Chondrocyte (in vitro differentiated cells): ENCODE measurements around the gene CEP164. TPM values are rescaled to one million over a fixed set of nuclear protein-coding genes. Genes with fewer than 3 reads are reported as not detected.
"Not testable (repeated sequence)": the region's sequence is repeated elsewhere in the genome, so short reads cannot be mapped to it uniquely, and the experiment has no call there.

Source experiments
- DNase-seq: peaks from one replicate; pipeline ENCODE4 v3.0.0; 2021; ENCODE audit warnings: mixed read lengths, low spot score
- H3K27ac Mint-ChIP-seq: one replicate; pipeline ENCODE4 v1.8.0; 2021; ENCODE audit warnings: mild to moderate bottlenecking, moderate library complexity, mixed read lengths; ENCODE audit not compliant: unreplicated experiment
- H3K27me3 Mint-ChIP-seq: 2 replicates; pipeline ENCODE4 v1.8.0; 2021; ENCODE audit warnings: low read depth, mixed read lengths
- H3K36me3 Mint-ChIP-seq: 2 replicates; pipeline ENCODE4 v1.8.0; 2021; ENCODE audit warnings: low read depth, mixed read lengths
- H3K4me1 Mint-ChIP-seq: 2 replicates; pipeline ENCODE4 v1.8.0; 2021; ENCODE audit warnings: low read depth, mild to moderate bottlenecking, mixed read lengths
- H3K4me3 Mint-ChIP-seq: one replicate; pipeline ENCODE4 v1.8.0; 2021; ENCODE audit warnings: mild to moderate bottlenecking, moderate library complexity, mixed read lengths; ENCODE audit not compliant: unreplicated experiment
- H3K9me3 Mint-ChIP-seq: 2 replicates; pipeline ENCODE4 v1.8.0; 2021; ENCODE audit warnings: low read depth, mixed read lengths
- CTCF ChIP-seq: fragments of 200-600 bp; sonication (generic); IDR thresholded peaks from 2 replicates; pipeline ENCODE4 v1.5.0; 2021; ENCODE audit warnings: antibody characterized with exemption, mild to moderate bottlenecking, moderate library complexity
- total RNA-seq: library from RNA; stranded (reverse); gene quantifications from 3 replicates; pipeline ENCODE4 v1.2.1, GENCODE V29; 2021

The CEP164 gene
- total RNA-seq, 1 donor from 2014 or later = 29.2 TPM

- no peak for DNase-seq
- Mint-ChIP-seq H3K9me3 (peaks cover 18% of the 10 kb centered on the region), H3K36me3 (peaks cover 7% of the 10 kb centered on the region), H3K27me3 (peaks cover 12% of the 10 kb centered on the region), H3K27ac (no peak overlapping the region), H3K4me1 (no peaks in the 10 kb centered on the region), H3K4me3 (no peak overlapping the region)
- TF ChIP-seq CTCF = no peak
Measured at GRCh38 chr11:117453886-117454563, 126.4 kb downstream of the CEP164 start.

GRCh38 chr11:117454564-117454917 lies 126.9 kb downstream of the CEP164 start:
- peaks cover 9% of the 10 kb centered on the region for H3K27me3 Mint-ChIP-seq
- DNase-seq = no peak
- no peak overlapping the region for H3K4me3 Mint-ChIP-seq
- H3K36me3 Mint-ChIP-seq = peaks cover 7% of the 10 kb centered on the region
- no peaks in the 10 kb centered on the region for H3K4me1 Mint-ChIP-seq
- H3K27ac Mint-ChIP-seq = no peak overlapping the region
- H3K9me3 Mint-ChIP-seq = peaks cover 18% of the 10 kb centered on the region
- no peak for TF ChIP-seq CTCF

- H3K27me3 Mint-ChIP-seq = peaks cover 9% of the 10 kb centered on the region
- H3K4me3 Mint-ChIP-seq = no peak overlapping the region
- H3K36me3 Mint-ChIP-seq = peaks cover 7% of the 10 kb centered on the region
- H3K9me3 Mint-ChIP-seq = peaks cover 18% of the 10 kb centered on the region
- TF ChIP-seq CTCF = no peak
- DNase-seq = no peak
- H3K4me1 Mint-ChIP-seq = no peaks in the 10 kb centered on the region
- no peak overlapping the region for H3K27ac Mint-ChIP-seq
Measured at GRCh38 chr11:117456027-117456720, 128.5 kb downstream of the CEP164 start.

GRCh38 chr11:117456721-117457029 lies 129.0 kb downstream of the CEP164 start:
- H3K4me1 Mint-ChIP-seq, DNase-seq, H3K36me3 Mint-ChIP-seq, H3K27ac Mint-ChIP-seq, H3K4me3 Mint-ChIP-seq: not testable (repeated sequence)
- H3K9me3 Mint-ChIP-seq = peaks cover 18% of the 10 kb centered on the region
- H3K27me3 Mint-ChIP-seq = peaks cover 12% of the 10 kb centered on the region

GRCh38 chr11:117457031-117457785 lies 129.6 kb downstream of the CEP164 start:
- peaks cover 7% of the 10 kb centered on the region for H3K36me3 Mint-ChIP-seq
- no peak for TF ChIP-seq CTCF
- H3K27ac Mint-ChIP-seq = no peak overlapping the region
- DNase-seq = no peak
- H3K4me1 Mint-ChIP-seq = no peaks in the 10 kb centered on the region
- peaks cover 9% of the 10 kb centered on the region for H3K27me3 Mint-ChIP-seq
- no peak overlapping the region for H3K4me3 Mint-ChIP-seq
- H3K9me3 Mint-ChIP-seq = peaks cover 15% of the 10 kb centered on the region
